Measurements from ENCODE around the gene AGRP.
A peak's percentile ranks its signal among the peaks of the same experiment; 100 is the strongest.
"Not testable (repeated sequence)": the region's sequence is repeated elsewhere in the genome, so short reads cannot be mapped to it uniquely, and the experiment has no call there.

AGRP gene
- total RNA-seq = 0 reads per million in 2 donors

- no peak for DNase-seq
Measured at GRCh38 chr16:67483150-67483549, at the start of gene AGRP. Gene AGRP, minus strand, starts transcription at chr16:67483547. Its CDS starts 149 bp downstream, at chr16:67483398.

GRCh38 chr16:67531247-67531646, 47.9 kb upstream of the AGRP start:
- no peak for DNase-seq

DNA sequence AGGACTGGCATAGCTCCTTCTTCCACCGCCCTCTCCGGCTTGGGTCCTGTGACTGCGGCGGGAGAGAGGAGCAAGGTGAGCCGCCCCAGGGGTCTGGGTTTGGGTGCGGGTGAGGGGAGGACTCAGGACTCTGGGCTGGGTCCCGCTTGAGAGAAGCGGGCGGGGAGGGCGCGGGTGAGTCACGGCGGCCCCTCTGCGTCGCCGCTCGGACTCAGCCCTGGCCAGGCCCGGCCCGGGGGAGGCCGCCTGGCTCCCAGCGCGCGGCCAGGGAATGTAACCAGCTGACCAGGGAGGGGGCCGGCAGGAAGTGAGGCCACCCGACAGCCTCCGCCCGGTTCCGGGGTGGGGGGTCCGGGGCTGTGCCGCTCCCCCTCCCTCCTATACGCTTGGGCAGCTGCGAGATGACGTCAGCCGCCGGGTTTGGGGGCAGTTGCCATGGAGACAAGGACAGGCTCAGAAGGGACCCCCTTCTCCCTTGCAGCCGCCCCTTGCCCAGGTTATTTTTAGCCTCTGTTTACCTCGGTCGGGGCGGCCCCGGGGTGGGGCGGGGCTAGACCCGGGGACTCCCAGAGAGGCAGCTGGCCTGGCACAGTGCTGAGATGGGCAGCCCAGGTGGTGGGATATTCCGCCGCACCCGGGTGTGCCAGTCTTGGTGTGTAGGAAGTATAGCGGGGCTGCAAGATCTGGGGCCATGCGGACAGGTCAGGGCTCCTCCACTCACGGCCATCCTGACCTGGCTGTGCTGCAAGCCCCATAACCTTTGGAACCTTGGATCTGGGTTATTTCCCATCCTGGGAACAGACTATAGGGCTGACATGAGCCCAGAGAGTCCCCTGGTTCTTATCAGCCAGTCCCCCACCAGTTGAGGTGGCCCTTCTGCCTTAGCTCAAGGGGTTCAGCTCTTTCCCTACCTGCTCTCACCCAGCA, 46.9 kb upstream of the AGRP start:
- DNase-seq = no peak

- DNase-seq = no peak
Measured at GRCh38 chr16:67529582-67530012, 46.2 kb upstream of the AGRP start.

DNA sequence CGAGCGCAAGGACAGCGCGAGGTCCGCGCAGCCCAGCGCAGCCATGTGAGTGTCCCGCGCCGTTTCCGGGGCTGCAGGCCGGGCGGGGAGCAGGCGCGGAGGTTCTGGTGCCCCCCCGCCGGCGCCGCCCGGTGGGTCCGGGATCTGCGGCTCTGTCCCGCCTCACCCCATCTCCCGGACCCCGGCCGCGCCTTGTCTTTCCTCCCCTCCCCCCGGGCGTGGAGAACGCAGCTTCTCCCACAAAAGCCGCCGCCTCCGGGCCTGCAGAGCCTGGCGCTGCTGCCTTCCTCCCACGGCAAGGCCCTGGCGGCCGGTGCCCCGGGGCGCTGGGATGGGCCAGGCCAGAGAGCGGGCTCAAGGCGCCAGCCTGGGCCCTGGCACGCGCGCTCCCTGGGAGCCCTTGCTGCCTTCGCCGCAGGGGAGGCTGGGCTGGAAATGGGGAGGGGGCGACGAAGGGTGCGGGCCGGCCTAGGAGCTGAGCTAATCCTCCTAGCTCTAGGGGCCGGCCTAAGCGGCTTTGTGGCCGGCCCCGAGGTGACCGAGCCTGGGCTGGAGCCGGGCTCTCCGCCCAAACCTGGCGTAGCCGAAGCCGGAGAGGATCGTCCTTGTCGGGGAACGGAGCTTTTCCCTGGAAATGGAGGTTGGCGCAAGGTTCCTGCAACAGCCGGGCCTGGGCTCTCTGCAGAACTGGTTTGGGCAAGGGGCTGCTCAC, 45.7 kb upstream of the AGRP start:
- DNase-seq = peak in 1 of 5 experiments; percentile 31

GRCh38 chr16:67528222-67528869, 45.0 kb upstream of the AGRP start, which contains the start of gene RIPOR1:
Gene RIPOR1, plus strand, starts transcription at chr16:67528829. Its CDS starts 9,618 bp downstream, at chr16:67538447.
- DNase-seq = peak in 4 of 5 experiments; percentile 18 to 46 (median 34)

GRCh38 chr16:67526149-67526791, 42.9 kb upstream of the AGRP start:
- DNase-seq = peak in 1 of 5 experiments; percentile 45

DNA sequence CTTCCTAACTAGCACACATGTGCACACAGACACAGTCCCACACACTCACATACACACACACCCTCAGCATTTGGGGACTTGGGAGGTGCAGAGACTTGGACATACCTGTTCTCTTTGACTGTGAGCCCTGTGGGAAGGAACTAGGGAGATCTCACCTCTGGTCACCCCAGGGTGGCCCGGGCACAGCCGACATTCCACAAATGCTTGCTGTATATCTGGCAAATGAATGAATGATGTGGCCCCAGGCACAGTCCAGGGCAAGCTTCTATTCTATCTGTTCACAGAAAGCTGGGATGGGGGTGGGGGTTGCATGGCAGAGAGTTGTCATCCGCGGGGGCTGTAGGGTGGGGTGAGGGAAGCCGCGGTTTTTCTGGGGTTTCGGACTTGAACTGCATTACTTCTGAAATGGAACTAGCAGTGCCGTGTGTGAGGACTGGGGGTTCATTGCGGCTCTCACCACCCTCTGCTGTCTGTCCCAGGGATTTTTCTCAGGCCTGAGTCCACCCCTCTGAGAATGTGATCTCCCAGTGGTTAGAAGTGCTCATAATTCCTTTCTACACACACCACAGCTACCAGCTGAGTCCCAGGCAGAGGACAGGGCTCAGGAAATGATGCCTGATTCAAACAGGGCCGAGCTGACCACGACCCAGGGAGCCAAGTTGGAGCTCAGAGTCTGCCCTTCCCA, 42.0 kb upstream of the AGRP start:
- no peak for DNase-seq

DNA sequence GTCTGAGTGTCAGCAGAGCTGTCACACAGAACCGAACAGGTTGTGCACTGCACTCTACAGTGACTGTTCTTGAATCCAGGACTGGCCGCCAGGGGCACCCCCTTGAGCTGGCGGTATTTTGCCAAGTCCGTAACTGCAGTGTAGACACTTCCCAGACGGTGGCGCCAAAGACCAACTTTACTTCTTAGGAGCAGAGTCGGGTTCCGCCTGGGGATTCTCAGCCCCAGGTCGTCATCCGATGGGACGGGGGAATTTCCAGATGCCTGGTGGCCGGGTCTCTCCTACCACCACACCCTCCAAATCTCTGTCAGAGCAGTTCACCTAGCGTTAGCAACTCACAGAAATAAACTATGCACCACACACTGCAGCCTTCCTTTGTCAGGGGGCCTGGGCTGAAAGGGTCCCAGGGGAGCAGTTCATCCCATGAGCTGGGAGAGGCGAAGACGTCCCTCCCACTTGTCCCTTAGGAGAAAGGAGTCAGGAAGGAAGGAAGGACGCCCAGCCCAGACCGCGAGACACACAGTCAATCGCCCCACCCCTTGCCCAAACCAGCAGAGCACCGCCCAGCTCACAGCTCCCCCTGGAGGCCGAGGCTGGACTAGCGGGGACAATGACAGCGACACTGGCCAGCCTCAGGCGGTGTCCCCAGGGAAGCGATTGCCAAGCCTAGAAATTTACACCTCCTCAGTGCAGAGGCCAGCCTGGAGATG, 37.9 kb upstream of the AGRP start:
- DNase-seq = peak; percentile 90 to 98 (median 94)

DNA sequence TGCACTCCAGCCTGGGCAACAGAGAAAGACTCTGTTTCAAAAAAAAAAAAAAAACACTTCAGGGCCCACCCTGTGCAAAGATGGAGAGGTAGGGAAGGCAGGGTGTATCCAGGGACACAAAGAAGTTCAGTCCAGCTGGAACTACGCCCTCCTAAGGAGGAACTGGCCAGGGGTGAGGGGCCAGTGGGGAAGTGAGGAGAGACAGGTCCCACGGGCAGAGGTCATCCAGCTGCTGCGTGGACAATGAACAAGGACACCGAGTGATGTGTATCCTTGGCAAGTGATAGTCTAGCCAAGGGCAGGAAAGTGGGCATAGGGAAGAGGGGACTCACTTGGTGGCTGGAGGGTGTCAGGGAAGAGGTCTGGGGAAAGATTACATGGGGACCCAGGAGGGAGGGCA, 35.9 kb upstream of the AGRP start:
- no peak for DNase-seq

- DNase-seq = no peak
Measured at GRCh38 chr16:67518676-67519075, 35.3 kb upstream of the AGRP start.

DNA sequence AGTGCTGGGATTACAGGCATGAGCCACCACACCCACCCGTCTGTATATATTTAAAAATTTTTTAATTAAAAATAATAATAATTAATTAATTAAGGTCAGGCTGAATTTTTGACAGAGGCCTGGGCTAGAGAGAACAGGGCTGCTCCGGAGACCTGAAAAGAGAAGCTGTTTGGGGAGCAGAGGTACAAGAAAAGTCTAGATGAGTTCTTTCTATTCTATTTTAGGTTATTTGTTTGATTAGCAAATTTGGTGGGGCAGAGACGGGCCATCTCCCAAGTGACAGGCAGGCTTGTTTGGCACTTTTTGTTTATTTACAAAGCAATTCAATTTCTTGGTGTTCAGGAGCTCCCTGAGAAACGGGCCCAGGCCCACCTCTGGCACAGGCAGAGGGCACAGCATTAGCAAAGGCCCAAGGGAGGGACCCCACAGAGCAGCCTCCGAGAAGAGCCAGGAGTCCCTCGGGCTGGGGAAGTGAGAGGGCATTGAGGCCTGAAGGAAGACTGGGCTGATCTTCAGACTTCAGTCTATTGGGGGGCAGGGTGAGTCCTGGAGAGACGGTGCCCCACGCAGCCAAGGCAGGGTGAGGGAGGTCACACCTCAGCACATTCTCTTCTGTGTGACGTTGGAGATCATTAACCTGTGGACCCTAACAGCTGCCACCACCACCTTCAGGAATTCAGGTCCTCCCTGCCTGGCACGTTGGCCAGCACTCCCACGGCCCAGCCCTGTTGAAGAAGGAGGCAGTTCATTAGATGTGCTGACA, 34.5 kb upstream of the AGRP start:
- no peak for DNase-seq

DNA sequence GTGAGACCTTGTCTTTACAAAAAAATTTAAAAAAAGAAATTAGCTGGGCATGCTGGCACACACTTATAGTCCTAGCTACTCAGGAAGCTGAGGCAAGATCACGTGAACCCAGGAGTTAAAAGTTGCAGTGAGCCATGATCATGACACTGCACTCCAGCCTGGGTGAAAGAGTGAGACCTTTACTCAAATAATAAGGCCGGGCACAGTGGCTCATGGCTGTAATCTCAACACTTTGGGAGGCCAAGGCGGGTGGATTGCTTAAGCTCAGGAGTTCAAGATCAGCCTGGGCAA, 33.8 kb upstream of the AGRP start:
- no peak for DNase-seq

DNA sequence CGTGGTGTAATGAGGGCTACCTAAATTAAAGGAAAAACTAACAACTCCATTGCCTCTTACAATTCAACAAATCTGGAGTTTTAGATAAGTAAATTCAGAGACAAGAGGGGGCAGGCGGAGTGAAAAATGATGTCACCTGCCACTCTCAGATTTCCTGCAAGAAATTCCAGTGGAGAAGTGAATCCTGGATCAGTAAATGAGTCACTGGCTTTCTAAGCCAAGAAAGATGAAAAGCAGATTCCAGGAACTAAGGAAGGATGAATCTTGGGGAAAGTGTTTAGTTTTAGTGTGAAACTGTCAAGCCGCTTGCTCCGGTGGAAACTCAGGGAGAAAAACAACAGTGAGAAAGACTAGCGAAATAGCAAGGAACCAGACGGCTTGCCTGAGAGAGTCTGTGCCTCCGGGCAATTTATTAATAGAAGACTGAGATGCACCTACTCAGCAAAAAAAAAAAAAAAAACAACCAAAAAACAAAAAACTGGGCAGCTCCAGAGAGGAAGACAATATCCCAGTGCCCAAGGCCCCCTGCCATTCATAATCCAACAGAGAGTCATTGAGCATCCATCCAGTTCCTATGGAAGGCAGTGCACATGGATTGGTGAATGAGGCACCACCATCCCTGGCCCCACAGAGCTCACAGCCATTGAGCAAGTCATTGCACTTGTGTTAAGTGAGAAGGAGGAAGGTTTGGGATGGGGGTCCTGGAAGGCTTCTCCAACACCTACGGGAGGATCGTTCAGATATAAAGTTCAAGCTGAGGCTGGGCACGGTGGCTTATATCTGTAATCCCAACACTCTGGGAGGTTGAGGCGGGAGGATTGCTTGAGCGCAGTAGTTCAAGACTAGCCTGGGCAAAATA, 33.2 kb upstream of the AGRP start:
- no peak for DNase-seq

DNA sequence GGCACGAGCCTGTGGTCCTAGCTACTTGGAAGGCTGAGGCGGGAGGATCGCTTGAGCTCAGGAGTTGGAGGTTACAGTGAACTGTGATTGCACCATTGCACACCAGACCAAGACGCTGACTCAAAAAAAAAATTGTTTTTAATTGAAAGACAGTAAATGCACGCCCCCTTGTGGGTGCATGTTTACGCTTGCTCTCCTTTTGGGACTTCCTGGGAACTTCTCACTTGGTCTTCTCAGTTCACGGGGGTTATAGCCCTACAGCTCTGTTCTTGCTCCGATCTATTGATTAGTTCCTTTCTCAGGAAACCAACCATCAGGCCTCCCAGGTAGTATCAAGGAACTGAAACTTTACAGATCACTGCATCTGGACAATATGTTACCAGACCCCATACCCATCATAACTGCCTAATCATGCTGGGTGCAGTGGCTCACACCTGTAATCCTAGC, 31.1 kb upstream of the AGRP start:
- DNase-seq = peak; percentile 38 to 89 (median 70)

GRCh38 chr16:67513892-67514291, 30.5 kb upstream of the AGRP start:
- DNase-seq = not testable (repeated sequence)

DNA sequence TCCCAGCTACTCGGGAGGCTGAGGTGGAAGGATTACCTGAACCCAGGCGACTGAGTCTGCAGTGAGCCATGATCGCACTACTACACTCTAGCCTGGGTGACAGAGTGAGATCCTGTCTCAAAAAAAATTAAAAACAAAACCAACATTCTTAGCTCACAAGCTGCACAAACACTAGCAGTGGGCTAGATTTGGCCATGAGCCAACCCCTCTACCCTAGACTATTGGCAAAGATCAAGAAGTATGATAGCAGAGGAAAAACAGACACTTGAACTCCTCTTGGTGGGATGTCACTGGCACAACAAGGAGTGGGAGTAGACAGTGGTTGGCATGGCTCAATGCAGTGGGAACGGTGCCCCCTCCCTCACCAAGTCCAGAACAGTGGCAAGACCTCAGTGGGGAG, 25.7 kb upstream of the AGRP start:
- DNase-seq = peak in 1 of 5 experiments; percentile 50

DNA sequence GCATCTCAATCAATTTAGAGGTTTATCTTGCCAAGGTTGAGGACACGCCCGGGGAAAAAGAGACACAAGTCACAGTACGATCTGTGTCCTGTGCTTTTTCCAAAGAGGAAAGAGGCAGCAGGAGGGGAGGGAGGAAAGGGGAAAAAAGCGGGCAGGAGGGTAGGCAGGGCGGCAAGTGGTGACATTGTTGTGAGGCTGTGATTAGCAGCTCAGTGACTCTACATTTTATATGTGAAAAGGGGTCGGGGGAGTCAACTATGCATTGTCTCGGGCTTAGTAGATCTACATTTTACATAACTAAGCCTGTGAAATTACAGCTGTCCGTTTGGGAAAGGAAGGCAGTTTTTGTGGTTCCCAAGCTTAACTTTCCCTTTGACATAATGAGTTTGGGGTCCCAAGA, 23.1 kb upstream of the AGRP start:
- DNase-seq = no peak
